K562 (cell line): ENCODE results near the gene HAPLN3. TPM values are rescaled to one million over a fixed set of nuclear protein-coding genes. Genes with fewer than 3 reads are reported as not detected.

Experiments
- GTF3C2 ChIP-seq: IDR thresholded peaks from 3 replicates; pipeline ENCODE4 v1.6.1; 2011; ENCODE audit warnings: borderline replicate concordance, mild to moderate bottlenecking, moderate library complexity; ENCODE audit not compliant: insufficient read length; ENCODE audit errors: extremely low read depth
- MXI1 ChIP-seq: IDR thresholded peaks from 2 replicates; pipeline ENCODE4 v1.6.1; 2011; ENCODE audit warnings: low read depth, mild to moderate bottlenecking, improper control_type of control experiment, low read length
- SIRT6 ChIP-seq: IDR thresholded peaks from one replicate; pipeline ENCODE4 v1.6.1; 2012; ENCODE audit warnings: low read depth, mild to moderate bottlenecking, control low read depth, inconsistent platforms, low read length, moderate library complexity
- TSHZ1 ChIP-seq: fragments of 250-450 bp; sonication (Bioruptor Pico); IDR thresholded peaks from 2 replicates; pipeline ENCODE4 v1.4.0; 2020; ENCODE audit warnings: mild to moderate bottlenecking, moderate library complexity
- ZBTB17 ChIP-seq: fragments of 450-650 bp; formaldehyde crosslinking; IDR thresholded peaks from 2 replicates; pipeline ENCODE4 v1.4.0; 2020; ENCODE audit warnings: mild to moderate bottlenecking
- ZFX ChIP-seq: sonication (generic); formaldehyde crosslinking; IDR thresholded peaks from 2 replicates; pipeline ENCODE4 v1.8.0; 2022; ENCODE audit warnings: mild to moderate bottlenecking, missing genetic modification reagents, moderate library complexity
- polyA plus RNA-seq, 8 experiments: library from polyadenylated mRNA; depleted of rRNA in 4 of 8; stranded (reverse) in 5 of 8; unstranded in 3 of 8; fragments of >200 nt; fragmentation: Nextera tagmentation in 2 of 8; fragmentation: Illumina TruSeq in 1 of 8; extraction: Ambion mirVana in 2 of 8; extraction: Trizol in 1 of 8; gene quantifications; 2 replicates each; pipeline versions ENCODE4 v1.2.1 to v1.2.3, GENCODE V29; 2011 to 2014; ENCODE audit warnings: inconsistent platforms in 1 of 8, missing spikeins in 1 of 8
- total RNA-seq, 7 experiments: library from RNA; depleted of rRNA in 6 of 7; stranded (reverse); fragments of >200 nt in 6 of 7; fragmentation: Illumina TruSeq in 2 of 7; extraction: Trizol in 2 of 7; gene quantifications; 2 replicates each; pipeline versions ENCODE4 v1.2.1 to v1.2.3, GENCODE V29; 2011 to 2021; ENCODE audit warnings: low replicate concordance in 1 of 7

HAPLN3 gene
- total and polyA plus RNA-seq, 9 of the 15 experiments (the other 6 are each of a cell fraction or from before 2014, with no cell fraction given) = 0.04 to 2.4 (median 0.65) TPM

GRCh38 chr15:88891540-88892254, 3.6 kb downstream of the HAPLN3 start (continued):
- no peak for TF ChIP-seq TSHZ1
- no peak for TF ChIP-seq ZBTB17 (CRISPR knock-in tag)
- no peak for TF ChIP-seq SIRT6
- no peak for TF ChIP-seq ZFX (CRISPR knock-in tag)
- TF ChIP-seq GTF3C2 = no peak
- TF ChIP-seq MXI1 = no peak
